HEK293T (cell line): ENCODE measurements around the gene HSPB6.

Source experiments
- BHLHE40 ChIP-seq: fragments of 450-650 bp; IDR thresholded peaks from 2 replicates; pipeline ENCODE4 v1.6.1; 2016; ENCODE audit warnings: mild to moderate bottlenecking, moderate library complexity, borderline replicate concordance
- ELF4 ChIP-seq: fragments of 450-650 bp; IDR thresholded peaks from 2 replicates; pipeline ENCODE4 v1.6.1; 2017; ENCODE audit warnings: antibody characterized with exemption
- FOXA1 ChIP-seq: fragments of 450-650 bp; IDR thresholded peaks from 2 replicates; pipeline ENCODE4 v1.6.1; 2016; ENCODE audit warnings: mild to moderate bottlenecking
- FOXK2 ChIP-seq: fragments of 450-650 bp; IDR thresholded peaks from 2 replicates; pipeline ENCODE4 v1.6.1; 2016; ENCODE audit warnings: mild to moderate bottlenecking
- FOXM1 ChIP-seq: fragments of 450-650 bp; IDR thresholded peaks from 2 replicates; pipeline ENCODE4 v1.6.1; 2017; ENCODE audit warnings: mild to moderate bottlenecking, borderline replicate concordance
- HDGF ChIP-seq: fragments of 450-650 bp; IDR thresholded peaks from 2 replicates; pipeline ENCODE4 v1.6.1; 2017; ENCODE audit warnings: antibody characterized with exemption, borderline replicate concordance
- LEF1 ChIP-seq: fragments of 450-650 bp; IDR thresholded peaks from 2 replicates; pipeline ENCODE4 v1.6.1; 2017; ENCODE audit warnings: mild to moderate bottlenecking, borderline replicate concordance
- NFRKB ChIP-seq: fragments of 450-650 bp; IDR thresholded peaks from 2 replicates; pipeline ENCODE4 v1.6.1; 2016; ENCODE audit warnings: mild to moderate bottlenecking, moderate library complexity
- PKNOX1 ChIP-seq: fragments of 450-650 bp; IDR thresholded peaks from 2 replicates; pipeline ENCODE4 v1.6.1; 2016
- SP1 ChIP-seq: fragments of 450-650 bp; IDR thresholded peaks from 2 replicates; pipeline ENCODE4 v1.6.1; 2017
- SUZ12 ChIP-seq: fragments of 450-650 bp; IDR thresholded peaks from 2 replicates; pipeline ENCODE4 v1.6.1; 2016; ENCODE audit warnings: mild to moderate bottlenecking
- TARDBP ChIP-seq: fragments of 450-650 bp; IDR thresholded peaks from 2 replicates; pipeline ENCODE4 v1.6.1; 2016
- ZNF384 ChIP-seq: fragments of 450-650 bp; IDR thresholded peaks from 2 replicates; pipeline ENCODE4 v1.6.1; 2016

GRCh38 chr19:35719402-35720162 is 37.2 kb downstream of the HSPB6 start:
- no peak for TF ChIP-seq NFRKB
- TF ChIP-seq FOXM1 = no peak
- TF ChIP-seq FOXA1 = no peak
- no peak for TF ChIP-seq PKNOX1
- no peak for TF ChIP-seq ZNF384
- no peak for TF ChIP-seq ELF4
- no peak for TF ChIP-seq SUZ12
- no peak for TF ChIP-seq LEF1
- no peak for TF ChIP-seq SP1
- no peak for TF ChIP-seq FOXK2
- TF ChIP-seq TARDBP = no peak
- no peak for TF ChIP-seq BHLHE40
- TF ChIP-seq HDGF = no peak
